NCI-H1048 (cell line): ENCODE data around the gene TNXB.

Experiments
- DNase-seq: peaks from one replicate; lab custom pipeline; 2025; lab: John Stamatoyannopoulos, UW

Gene TNXB

DNA sequence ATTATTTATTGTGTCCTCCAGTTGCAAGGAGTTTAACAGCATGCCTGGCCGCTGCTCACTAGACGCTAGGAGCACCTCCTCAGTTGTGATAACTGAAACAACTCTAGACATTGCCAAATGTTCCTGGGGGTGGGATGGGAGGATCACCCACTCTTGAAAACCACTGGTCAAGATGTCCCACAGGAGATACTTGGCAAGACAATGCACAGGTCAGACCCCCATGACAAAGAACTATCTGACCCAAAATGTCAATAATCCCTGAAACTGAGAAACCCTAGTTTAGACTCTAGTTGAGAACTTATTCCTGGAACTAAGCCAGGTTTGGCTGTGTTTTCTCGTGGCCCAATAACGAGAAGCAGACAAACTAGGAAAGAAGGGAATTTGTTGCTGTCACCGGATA, 30.5 kb upstream of the TNXB start:
- DNase-seq: no peak

DNA sequence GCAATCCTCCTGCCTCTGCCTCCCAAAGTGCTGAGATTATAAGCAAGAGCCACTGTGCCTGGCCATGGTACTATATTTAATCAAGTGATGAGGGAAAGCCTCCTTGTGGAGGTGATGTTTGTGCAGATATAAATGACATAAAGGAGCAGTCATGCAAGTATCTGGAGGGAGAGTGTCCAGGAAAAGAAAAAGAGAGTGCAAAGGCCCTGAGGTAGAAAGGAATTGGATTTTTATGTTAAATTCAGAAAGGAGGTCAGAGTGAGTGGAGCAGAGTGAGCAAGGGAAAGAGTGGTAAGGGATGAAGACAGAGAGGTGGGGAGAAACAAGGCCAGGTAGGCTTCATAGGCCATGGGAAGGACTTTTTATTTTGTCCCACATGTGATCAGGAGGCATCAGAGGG, 28.3 kb upstream of the TNXB start:
- no peak for DNase-seq

DNA sequence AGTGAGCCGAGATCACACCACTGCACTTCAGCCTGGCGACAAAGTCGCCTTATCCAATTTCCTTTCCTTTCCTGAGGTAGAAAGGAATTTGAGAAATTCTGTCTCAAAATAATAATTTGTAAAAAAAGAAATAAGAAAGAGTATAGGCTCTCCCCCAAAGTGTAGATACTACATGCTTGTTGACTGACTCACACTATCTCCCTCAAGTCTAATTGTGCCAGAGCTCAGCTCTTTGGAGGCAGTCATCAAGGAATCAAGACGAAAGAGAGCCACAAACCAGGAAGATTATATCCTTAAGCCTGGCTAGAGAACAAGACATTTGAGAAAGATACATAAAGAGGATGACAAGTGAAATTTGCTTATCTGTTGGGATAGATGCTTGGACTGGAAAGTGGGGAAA, 24.6 kb upstream of the TNXB start:
- no peak for DNase-seq

DNA sequence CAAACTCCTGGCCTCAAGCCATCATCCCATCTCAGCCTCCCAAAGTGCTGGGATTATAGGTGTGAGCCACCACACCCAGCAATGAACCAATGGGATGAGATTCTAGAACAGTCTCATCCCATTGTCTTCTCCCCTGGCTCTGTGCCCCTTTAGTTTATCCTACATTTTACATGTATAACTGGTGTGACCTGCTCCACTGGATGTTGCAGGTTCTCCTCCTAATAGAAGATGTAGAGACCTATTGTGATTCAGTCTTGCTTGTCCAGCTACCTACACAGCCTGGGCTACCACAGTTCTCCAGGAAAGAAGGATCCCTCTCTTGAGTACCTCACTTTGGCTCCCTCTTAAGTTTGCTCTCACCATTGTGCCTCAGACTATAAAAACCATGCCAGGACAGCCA, 23.0 kb upstream of the TNXB start:
- DNase-seq: no peak

DNA sequence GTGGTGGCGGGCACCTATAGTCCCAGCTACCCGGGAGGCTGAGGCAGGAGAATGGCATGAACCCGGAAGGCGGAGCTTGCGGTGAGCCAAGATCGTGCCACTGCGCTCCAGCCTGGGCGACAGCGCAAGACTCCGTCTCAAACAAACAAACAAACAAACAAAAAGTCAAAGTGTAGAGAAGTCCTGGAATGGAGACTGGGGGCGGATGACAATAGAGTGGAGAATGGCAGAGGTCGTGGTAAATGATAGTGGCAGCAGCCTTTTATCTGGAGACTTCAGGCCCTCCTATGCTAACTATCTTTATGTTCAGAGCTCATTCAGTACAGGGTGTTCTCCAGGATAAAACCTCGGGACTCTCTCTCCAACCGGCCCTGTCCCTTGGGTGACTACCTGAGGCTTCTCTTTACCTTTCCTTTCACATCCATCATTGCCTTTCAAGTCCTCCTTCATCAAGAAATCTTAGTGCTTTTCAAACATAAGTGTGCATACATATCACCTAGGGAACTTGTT, 22.4 kb upstream of the TNXB start:
- no peak for DNase-seq

DNA sequence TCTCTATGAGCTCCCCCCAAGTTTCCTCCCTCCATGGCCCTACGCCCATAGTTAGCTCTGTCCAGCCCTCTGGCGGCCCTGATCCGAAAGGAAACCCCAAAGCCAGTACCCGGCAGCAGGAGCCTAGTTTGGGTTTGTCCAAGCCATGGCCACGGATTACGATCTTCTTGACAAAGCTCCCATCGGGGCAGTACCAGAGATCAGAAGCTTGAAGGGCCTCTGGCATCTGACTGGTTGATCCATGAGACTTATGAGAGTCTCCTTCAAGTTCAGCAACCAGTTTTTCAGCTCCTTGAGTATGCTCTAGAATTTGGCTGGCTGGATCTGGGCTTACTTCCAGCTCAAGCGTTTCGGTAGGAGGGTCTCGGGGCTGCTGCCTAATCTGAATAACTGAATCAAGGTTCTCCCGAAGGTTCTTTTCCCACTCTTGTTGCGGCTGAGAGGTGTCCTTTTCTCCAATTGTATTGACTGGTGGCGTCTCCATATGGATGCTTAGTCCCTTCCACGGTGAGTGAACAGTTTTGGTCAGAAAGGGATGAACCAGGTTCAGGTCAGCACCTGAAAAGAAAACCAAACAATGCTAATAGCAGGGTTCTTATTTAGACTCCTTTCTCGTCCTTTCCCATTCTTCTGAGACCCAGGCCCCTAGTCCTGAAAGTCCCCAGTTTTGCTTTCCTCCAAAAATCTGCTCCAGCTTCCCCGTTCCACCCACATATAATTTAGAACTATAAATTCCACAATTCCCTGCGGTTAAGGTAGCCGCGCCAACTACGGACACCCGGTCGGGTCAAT, 20.4 kb upstream of the TNXB start:
- DNase-seq: no peak

DNA sequence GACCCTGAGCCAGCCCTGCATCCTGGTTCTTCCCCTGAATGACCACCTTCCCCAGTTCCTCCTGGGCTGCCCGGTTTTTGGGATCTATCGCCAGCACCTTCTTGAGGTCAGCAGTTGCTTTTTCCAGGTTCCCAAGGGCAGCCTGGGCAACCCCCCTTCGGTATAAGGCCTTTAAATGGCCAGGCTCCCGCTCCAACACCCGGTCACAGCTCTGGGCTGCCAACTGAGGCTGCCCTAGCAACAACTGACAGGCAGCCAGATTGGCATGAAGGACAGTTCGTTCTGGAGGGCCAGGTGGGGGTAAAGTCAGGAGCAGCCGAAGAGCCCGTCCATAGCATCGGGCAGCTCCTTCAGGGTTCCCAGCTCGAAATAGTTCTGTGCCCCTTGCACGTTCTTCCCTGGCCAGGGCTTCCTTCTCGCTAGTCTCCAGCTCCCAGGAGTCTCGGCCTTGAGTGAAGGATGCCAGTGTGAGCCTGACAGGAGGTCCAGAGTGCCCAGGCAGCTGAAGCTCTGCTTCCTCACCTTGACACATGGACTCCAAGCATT, 19.7 kb upstream of the TNXB start:
- no peak for DNase-seq

DNA sequence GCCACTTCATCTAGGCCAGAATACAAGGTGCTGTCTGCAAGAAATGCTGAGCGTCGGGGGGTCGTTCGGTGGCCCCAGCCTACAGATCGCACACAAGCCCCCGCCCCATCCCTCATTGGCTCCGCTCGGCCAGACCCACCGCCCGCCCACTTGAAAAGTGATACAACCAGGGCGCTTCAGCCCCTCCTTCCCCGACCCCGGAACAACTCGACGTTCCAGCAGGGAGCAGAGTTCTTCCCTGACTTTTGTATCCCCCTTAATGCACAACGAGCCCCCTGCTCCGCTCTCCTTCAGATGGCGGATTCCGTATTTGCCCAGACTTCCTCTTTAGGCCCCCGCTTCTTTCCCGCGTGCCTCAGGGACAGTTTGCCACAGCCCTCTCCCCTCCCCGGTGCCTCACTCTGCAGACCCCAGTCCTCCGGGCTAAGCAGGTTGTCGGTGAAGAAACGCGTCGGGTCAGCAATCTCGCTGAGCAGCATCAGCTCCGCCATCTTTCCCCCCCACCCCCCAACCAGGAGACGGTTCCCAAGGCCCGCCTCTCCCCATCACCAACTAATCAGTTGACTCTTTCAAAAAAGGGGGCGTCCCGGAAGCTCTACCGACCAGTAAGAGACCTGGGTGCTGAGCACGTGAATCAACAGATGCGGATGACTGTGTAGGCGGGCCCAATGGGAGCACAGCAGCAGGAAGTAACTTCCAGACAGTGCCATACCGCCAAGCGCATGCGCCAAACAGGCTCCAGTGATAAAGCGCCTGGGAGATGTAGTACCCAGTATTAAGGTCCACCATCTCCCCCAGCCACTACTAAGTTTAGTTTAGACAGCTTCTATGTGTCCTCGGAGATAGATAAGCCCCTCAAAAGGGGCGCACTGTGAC, 18.8 kb upstream of the TNXB start, which contains the start of gene ATF6B:
TSS of gene ATF6B (minus strand) at position 530 of the 876 bp plus-strand sequence. CDS start at position 491, 39 bp downstream.
- DNase-seq: peak; percentile 94

DNA sequence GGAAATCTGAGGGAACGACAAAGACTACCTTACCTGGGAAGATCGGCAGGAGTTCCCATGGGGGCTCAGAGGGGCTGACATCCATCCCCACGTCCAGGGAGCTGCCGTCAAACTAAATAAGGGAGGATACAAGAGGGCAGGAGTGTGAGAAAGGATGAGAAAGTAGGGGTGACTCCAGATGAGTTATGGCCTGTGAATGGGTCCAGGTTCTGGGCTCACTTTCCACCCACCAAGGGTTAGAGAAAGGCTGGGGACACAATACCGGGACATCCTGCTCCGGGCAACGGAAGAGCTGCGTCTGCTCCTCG, 18.2 kb upstream of the TNXB start:
- DNase-seq: no peak

DNA sequence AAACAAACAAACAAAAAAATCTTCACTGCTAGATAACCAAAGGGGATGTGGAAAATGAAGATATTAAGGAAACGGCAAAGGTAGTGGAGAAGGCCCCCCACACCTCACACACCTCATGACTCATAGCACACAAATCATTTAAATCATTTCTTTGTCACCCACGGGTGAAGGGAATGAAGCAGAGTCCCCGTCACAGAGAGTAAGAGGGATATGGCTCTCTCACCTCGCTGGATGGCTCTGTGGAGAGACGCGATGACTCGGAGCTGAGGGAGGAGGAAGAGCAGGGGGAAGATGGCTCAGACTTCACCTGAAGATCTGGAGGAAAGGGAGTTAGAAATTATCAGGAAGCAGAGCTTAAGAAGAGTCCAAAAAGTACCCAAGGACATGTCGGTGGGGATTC, 17.7 kb upstream of the TNXB start:
- no peak for DNase-seq

DNA sequence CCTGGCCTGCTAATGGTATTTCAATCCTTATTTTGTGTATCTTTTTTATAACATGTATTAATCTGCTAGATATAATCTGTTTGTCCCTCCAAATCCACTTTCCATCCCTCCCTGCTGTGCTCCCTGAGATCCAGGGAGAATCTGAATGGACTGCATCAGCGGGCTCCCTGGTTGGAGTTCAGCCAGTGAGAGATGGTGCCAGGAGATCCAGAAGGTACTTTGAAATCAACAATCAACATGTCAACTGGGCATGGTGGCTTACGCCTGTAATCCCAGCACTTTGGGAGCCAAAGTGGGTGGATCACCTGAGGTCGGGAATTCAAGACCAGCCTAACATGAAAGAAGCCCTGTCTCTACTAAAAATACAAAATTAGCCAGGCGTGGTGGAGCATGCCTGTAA, 14.5 kb upstream of the TNXB start:
- no peak for DNase-seq

DNA sequence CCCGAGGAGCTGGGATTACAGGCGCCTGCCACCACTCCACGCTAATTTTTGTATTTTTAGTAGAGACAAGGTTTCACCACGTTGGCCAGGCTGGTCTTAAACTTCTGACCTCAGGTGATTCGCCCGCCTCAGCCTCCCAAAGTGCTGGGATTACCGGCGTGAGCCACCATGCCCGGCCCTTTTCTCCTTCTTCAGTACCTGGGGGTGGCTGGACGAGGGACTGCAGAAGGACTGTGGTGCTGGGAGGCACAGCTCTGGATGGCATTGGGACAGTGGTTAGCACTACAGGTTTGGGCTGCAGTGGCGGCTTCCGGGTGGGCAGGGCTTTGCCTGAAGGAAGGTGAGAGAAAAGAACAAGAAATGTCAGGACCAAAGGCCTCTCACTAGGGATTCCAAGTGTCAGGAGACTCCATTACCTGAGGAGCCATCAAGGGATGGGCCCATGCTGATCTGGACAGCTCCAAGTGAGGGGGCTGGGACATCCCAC, 11.5 kb upstream of the TNXB start:
- DNase-seq: no peak

DNA sequence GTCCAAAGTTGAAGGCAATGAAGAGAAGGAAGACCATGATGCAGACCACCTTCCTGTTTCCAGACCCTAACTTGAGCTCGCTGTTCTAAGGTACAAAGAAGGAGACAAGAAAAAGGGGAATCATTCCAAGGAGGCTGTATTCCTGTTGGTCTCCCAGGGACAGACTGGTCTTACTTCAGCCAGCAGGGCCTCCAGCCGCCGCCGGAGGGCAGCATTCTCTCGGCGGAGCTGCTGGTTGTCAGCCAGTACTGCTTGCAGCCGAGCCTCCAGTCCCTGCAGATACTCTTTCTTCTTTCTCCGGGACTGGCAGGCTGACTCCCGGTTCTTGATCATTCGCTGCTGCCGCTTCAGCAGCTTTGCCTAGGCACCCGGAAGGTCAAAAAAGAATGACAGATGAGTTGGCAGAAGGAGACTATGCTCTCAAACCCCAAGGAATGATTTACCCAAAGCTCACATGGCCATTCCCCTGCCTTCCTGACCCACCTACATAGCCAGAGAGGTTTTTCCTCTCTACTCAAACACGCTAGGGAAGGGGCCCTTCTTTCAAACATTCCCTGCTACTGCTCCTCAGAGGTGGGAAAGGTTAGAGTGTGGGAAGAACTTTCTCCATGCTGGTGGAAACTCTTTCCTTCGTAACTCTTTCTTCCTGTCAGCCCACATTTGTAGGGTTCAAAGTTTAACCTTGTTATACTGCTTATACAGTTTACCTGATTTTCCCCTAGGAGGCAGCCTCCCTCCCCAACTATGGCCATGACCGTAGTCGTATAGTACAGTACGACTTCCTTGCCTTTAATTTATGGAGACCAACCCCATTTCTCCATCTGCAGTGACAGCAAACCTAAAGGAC, 9.9 kb upstream of the TNXB start:
- peak; percentile 40 for DNase-seq

DNA sequence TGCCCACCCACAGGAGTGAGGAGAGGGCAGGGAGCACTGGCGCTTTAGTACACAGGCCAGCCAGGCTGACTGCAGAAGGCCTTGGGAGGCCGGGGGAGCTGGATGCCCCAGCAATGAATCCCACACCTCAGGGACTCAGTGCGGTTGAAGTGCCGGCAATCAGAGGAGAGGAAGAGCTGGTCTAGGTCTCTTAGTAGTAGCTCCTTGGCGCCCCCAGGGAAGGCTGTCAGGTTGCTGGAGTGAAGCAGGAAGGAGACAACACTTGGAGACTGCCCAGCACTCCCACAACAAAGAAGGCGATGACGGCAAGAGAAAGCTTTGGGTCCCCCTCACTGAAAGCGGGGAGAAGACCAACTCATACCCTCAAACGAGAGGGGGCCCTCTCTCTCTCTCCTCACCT, 8.3 kb upstream of the TNXB start:
- DNase-seq: no peak

DNA sequence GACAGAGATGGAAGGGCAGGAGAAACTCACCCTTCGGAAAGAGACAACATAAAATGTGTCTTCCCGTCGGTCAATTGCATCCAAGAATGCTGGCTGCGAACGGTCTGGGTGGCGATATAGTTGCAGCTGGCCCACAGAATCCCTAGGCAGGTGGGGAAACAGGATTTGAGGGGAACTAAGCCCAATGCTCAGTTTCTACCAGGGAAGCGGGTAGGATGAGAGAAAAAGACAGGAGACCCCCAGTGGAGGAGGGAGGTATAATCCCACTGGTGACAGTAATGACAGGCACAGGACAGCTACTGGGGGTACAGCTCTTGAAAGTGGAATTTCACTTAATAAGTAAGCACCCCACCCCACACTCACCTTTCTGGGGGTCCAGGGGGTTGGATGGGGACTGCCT, 7.5 kb upstream of the TNXB start:
- DNase-seq: no peak

DNA sequence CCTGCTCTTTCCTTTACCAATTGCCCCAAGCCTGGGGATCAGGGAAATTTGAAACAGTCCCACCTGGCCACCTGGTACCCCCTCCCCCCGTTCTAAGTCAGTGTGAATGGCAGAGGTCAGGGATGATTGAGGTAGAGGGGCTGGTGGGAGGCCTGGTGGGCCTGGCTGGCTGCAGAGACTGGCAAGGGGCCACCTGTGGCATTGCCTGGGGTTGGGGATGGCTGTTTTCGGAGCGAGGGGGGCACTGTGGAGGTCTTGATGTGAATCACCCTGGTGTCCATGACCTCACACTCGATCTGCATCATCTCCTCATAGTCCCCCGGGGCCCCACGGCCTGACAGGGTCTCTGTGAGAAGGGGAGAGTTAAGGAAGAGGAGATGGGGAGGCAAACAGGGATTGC, 6.5 kb upstream of the TNXB start:
- DNase-seq: no peak

DNA sequence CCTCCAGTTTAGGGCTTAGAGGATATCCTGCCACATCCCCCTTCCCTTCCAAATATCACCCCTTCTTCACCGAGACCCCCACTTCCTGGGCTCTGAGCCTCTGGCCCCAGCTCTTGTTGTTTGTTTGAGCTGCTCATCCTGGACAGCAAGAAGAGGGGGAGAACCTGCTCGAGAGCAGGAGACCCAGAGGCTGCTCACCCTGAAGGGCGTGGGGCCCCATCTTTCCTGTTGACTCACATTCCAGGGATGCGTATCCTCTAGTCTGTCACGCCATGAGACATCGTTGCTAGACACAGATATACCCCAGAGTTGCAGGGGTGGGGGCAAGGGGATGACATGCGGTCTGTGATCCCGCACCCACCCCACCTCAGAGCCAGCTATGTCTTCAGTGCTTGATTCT, 5.7 kb upstream of the TNXB start:
- DNase-seq: no peak

DNA sequence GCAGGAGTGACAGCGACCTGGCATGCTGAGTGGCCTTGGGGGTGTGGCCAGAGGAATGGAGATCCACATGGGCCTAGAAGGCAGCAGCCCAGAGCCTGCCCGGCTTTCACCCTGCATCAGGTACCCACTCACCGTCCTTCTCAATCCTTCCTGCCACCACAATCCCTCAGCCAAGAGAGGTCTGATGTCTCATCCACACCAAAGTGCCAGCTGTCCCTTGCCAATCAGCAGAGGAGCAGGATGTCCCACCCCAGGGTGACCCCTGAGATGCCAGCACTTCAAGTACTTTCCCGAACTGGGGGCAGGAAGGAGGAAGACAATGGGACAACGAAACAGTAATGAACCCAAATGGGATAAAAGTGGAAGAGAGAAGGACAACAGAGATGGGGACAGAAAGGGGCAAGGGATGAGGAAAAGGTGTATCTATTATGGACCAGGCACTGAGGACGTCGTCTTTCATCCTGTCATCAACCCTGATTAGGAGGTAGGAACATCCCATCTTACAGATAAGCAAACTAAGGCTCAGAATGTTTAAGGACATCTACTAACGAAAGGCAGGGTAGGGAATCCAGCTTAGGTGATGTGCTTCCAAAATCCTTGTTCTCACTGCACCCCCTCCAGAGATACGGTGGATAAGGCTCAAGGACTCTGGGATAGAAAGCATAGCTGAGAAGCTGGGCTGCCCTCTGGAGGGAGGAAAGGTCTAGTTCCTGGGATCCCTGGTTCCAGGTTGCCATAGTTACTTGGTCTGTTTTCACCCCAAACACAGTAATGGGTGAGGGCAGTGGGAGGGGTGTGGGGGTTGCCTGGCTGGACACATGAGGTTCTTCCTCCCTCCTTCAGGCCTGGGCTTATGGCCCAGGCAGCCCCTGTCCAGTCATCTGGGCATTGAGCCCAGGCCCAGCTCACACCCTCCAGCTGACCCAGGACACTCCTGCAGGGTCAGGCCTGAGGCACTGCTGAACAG, 4.5 kb upstream of the TNXB start:
- DNase-seq: no peak

DNA sequence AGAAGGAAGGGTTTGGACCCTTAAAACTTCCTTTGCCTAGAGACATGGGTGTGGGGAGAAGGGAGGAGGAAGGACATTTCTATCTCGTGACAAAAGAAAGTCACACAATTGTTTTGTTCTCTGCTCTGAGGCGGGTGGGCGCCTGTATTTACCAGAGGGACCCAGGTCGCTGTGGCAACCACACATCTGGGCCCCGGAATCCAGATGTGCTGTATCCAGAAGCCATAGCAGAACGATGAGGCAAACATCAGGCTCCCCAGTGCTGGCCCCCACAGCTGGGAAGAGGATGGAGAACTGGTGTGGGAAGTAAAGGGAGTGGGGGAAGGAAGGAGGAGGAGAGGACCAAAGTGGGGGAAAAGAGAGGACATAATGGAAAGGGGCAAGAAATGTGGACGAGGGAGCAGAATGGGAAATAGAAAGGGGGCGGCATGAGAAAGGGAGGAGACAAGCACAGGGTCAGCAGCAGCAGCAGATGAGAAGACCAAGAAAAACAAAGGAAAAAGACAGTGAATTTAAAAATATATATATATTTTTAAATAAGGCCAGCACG, 3.4 kb upstream of the TNXB start:
- no peak for DNase-seq

DNA sequence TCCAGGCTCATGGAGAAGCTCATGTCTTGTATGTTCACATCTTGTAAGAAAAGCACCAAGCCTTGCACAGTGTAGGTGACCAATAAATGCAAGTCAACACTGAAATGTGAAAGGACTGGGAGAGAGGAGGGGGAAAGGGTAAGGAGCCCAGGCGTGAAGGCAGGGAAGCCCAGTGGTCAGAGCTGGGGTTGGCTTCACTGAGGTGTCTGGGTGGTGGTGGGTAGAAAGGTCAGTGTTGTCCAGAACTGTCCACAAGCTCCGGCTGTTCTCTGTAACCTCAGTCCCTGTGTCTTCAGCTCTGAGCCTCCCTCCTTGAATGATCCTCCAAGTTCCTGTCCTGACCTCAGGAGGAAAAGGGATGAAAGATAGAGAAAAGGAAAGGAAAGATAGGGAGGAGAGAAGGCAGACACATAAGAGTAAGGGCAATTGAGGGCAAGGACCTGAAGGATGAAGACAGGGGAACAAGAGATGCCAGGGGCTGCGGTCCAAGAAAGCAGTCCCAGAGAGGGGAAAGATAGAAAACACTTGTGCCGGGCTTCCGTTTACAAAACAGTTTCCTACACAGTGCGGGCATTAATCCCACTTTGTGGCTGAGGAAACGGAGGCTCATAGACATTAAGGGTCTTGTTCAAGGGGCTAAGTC, 2.4 kb upstream of the TNXB start:
- DNase-seq: no peak
